K562 (cell line): ENCODE data around the gene FOXRED2. TPM values are rescaled to one million over a fixed set of nuclear protein-coding genes. Genes with fewer than 3 reads are reported as not detected.

Experiments
- ATAC-seq: fragments of 200-7000 bp; cut with Tn5 transposase; 3 replicates; pipeline ENCODE4 v1.9.1; 2020; ENCODE audit warnings: moderate library complexity
- BruUV-seq: library from RNA; stranded (reverse); fragments of 400-500 nt; replicated peaks from 2 replicates; lab custom pipeline; 2021; lab: Mats Ljungman, UMichigan
- CTCF ChIA-PET: fragments of 300-600 bp; formaldehyde crosslinking; extraction: SDS; loops from one replicate; lab custom pipeline; 2021; ENCODE audit warnings: low intra/inter-chr PET ratio; lab: Yijun Ruan, JAX
- POLR2A ChIA-PET: fragments of 300-600, 350-650 bp; sonication (Branson Sonifier 250); formaldehyde crosslinking; extraction: SDS; loops from one replicate; lab custom pipeline; 2021; ENCODE audit warnings: antibody characterized with exemption, inconsistent platforms; lab: Yijun Ruan, JAX
- DNase-seq, 4 experiments: peaks; one replicate each; pipeline versions ENCODE4 v3.0.0 to v3.0.0-alpha.2; 2011 to 2018; ENCODE audit warnings: low spot score in 3 of 4, mixed read lengths in 3 of 4; ENCODE audit errors: extremely low read depth in 1 of 4
- FAIRE-seq: peaks from 2 replicates; lab custom pipeline; 2011; peaks lifted over from hg19 to GRCh38; lab: Jason Lieb, UNC
- H2AFZ ChIP-seq: 2 replicates; pipeline ENCODE4 v1.6.0; 2011; ENCODE audit warnings: low read depth, low read length, control low read depth, inconsistent platforms
- H3K27ac ChIP-seq: fragments of 200-600 bp; 3 replicates; pipeline ENCODE4 v1.8.0; 2011; ENCODE audit warnings: low read depth, mild to moderate bottlenecking, control low read depth, inconsistent platforms, low read length, moderate library complexity, mixed read lengths; ENCODE audit errors: extremely low read depth
- H3K27me3 ChIP-seq, 2 experiments: fragments of 300-600 bp in 1 of 2; 2 replicates in 1 of 2; 3 replicates in 1 of 2; pipeline versions ENCODE4 v1.6.0 to v1.8.0; 2011; ENCODE audit warnings: inconsistent platforms in 2 of 2, low read length in 2 of 2, mild to moderate bottlenecking in 1 of 2, mixed read lengths in 1 of 2, moderate library complexity in 1 of 2; ENCODE audit not compliant: control insufficient read depth in 2 of 2, insufficient read depth in 2 of 2
- H3K36me3 ChIP-seq: fragments of 300-600 bp; 3 replicates; pipeline ENCODE4 v1.8.0; 2011; ENCODE audit warnings: mild to moderate bottlenecking, low read length, inconsistent platforms; ENCODE audit not compliant: control insufficient read depth, insufficient read depth
- H3K4me1 ChIP-seq, 2 experiments: fragments of 200-600 bp in 1 of 2; replicated peaks in 1 of 2; 2 replicates in 1 of 2; 3 replicates in 1 of 2; pipeline versions ENCODE4 v1.5.1 to v1.8.0; 2011; ENCODE audit warnings: inconsistent platforms in 2 of 2, low read length in 2 of 2, mild to moderate bottlenecking in 1 of 2, mixed read lengths in 1 of 2, moderate library complexity in 1 of 2; ENCODE audit not compliant: control insufficient read depth in 2 of 2, insufficient read depth in 2 of 2
- H3K4me2 ChIP-seq: 2 replicates; pipeline ENCODE4 v1.6.1; 2011; ENCODE audit warnings: low read length, control low read depth, inconsistent platforms, mixed read lengths; ENCODE audit not compliant: insufficient read depth
- H3K4me3 ChIP-seq: fragments of 200-600 bp; sonication (generic), shearing (Covaris generic); 2 replicates; pipeline ENCODE4 v1.5.1; 2016; ENCODE audit warnings: control low read depth, inconsistent platforms
- H3K79me2 ChIP-seq: fragments of 200-600 bp; 3 replicates; pipeline ENCODE4 v1.8.0; 2011; ENCODE audit warnings: low read length, inconsistent platforms; ENCODE audit not compliant: control insufficient read depth, insufficient read depth
- H3K9ac ChIP-seq, 2 experiments: 2 replicates each; pipeline versions ENCODE4 v1.6.0 to v1.6.1; 2011; ENCODE audit warnings: low read depth in 2 of 2, low read length in 2 of 2, control low read depth in 1 of 2, inconsistent platforms in 1 of 2, mild to moderate bottlenecking in 1 of 2, mixed read lengths in 1 of 2; ENCODE audit not compliant: insufficient read depth in 1 of 2
- H3K9me1 ChIP-seq: one replicate; pipeline ENCODE4 v1.6.0; 2011; ENCODE audit warnings: inconsistent platforms, mild to moderate bottlenecking, low read length, moderate library complexity; ENCODE audit not compliant: control insufficient read depth, insufficient read depth
- H3K9me3 ChIP-seq: replicated peaks from 2 replicates; pipeline ENCODE4 v1.5.1; 2011; ENCODE audit warnings: low read depth, low read length, inconsistent platforms; ENCODE audit not compliant: control insufficient read depth, insufficient read depth
- H4K20me1 ChIP-seq: replicated peaks from 2 replicates; pipeline ENCODE4 v1.6.1; 2011; ENCODE audit warnings: low read length, inconsistent platforms, mixed read lengths; ENCODE audit not compliant: control insufficient read depth, insufficient read depth
- RCOR1 ChIP-seq, 2 experiments: IDR thresholded peaks; 2 replicates each; pipeline ENCODE4 v1.6.1; 2012; ENCODE audit warnings: low read depth in 2 of 2, low read length in 2 of 2, borderline replicate concordance in 1 of 2, improper control_type of control experiment in 1 of 2
- THRB ChIP-seq: fragments of 450-650 bp; formaldehyde crosslinking; conservative IDR thresholded peaks from 2 replicates; pipeline ENCODE4 v1.4.0; 2022; ENCODE audit warnings: mild to moderate bottlenecking, missing genetic modification characterization
- WGBS: fragments of 100-300 bp; shearing (Covaris generic); methylation state at CpG from one replicate; pipeline ENCODE4 v1.1.6; 2016; ENCODE audit warnings: low coverage, mixed read lengths; ENCODE audit not compliant: insufficient coverage; ENCODE audit errors: missing lambda C conversion rate; 5-methylcytosine and 5-hydroxymethylcytosine counted together
- in situ Hi-C: fragments of 300-500 bp; cut with MboI; formaldehyde crosslinking; loops from 4 replicates; pipeline ENCODE4 v1.15.0; 2018; ENCODE audit warnings: inconsistent platforms, mixed read lengths
- intact Hi-C: fragments of 100-400 bp; cut with micrococcal nuclease; formaldehyde crosslinking; loops from 2 replicates; pipeline ENCODE4 v1.14.2; 2022
- polyA plus RNA-seq, 8 experiments: library from polyadenylated mRNA; depleted of rRNA in 4 of 8; stranded (reverse) in 5 of 8; unstranded in 3 of 8; fragments of >200 nt; fragmentation: Nextera tagmentation in 2 of 8; fragmentation: Illumina TruSeq in 1 of 8; extraction: Ambion mirVana in 2 of 8; extraction: Trizol in 1 of 8; gene quantifications; 2 replicates each; pipeline versions ENCODE4 v1.2.1 to v1.2.3, GENCODE V29; 2011 to 2014; ENCODE audit warnings: inconsistent platforms in 1 of 8, missing spikeins in 1 of 8
- total RNA-seq, 7 experiments: library from RNA; depleted of rRNA in 6 of 7; stranded (reverse); fragments of >200 nt in 6 of 7; fragmentation: Illumina TruSeq in 2 of 7; extraction: Trizol in 2 of 7; gene quantifications; 2 replicates each; pipeline versions ENCODE4 v1.2.1 to v1.2.3, GENCODE V29; 2011 to 2021; ENCODE audit warnings: low replicate concordance in 1 of 7

The FOXRED2 gene
- total and polyA plus RNA-seq, 9 of the 15 experiments (the other 6 are each of a cell fraction or from before 2014, with no cell fraction given), result 2.8 to 48.4 (median 7.8) TPM

GRCh38 chr22:36443198-36443770 lies 63.6 kb downstream of the FOXRED2 start:
- no peak overlapping the region for H3K4me3 ChIP-seq
- DNase-seq, result no peak
- H4K20me1 ChIP-seq, result no peaks in the 10 kb centered on the region
- H3K79me2 ChIP-seq, result no peaks in the 10 kb centered on the region
- no peaks in the 10 kb centered on the region for H3K9me1 ChIP-seq
- TF ChIP-seq THRB (no peak), RCOR1 (IDR thresholded peaks at IDR 0.05; ENCODE audit: borderline replicate concordance in 1 of 2, low read depth in 2 of 2, low read length in 2 of 2) (no peak)
- H2AFZ ChIP-seq, result no peak overlapping the region
- no peak overlapping the region for H3K27ac ChIP-seq
- peaks cover 9 to 12% of the 10 kb centered on the region in 2 experiments; a peak in 4 of 5 replicates for H3K4me1 ChIP-seq
- no peak overlapping the region for H3K4me2 ChIP-seq
- intact Hi-C loops (no loop called here), in situ Hi-C loops (no loop called here)
- no TSS peak for BruUV-seq
- FAIRE-seq, result no peak
- no peak for ATAC-seq
- H3K27me3 ChIP-seq, result no peaks in the 10 kb centered on the region
- ChIA-PET POLR2A (no interaction called here), CTCF (no interaction called here)
- WGBS, result 37% methylated on average over 2 of the region's 8 CpGs
- H3K9ac ChIP-seq, result no peak overlapping the region
- no peaks in the 10 kb centered on the region for H3K9me3 ChIP-seq
- H3K36me3 ChIP-seq, result no peaks in the 10 kb centered on the region
